NOMO-1 (cell line): ENCODE measurements around the gene MSI2.
"Not testable (repeated sequence)": the region's sequence is repeated elsewhere in the genome, so short reads cannot be mapped to it uniquely, and the experiment has no call there.

Source experiments
- DNase-seq, 2 experiments: peaks; one replicate each; lab custom pipeline; 2025; ENCODE audit not compliant: unreplicated experiment in 2 of 2; lab: John Stamatoyannopoulos, UW

MSI2 gene

GRCh38 chr17:57620576-57620975 is 364.3 kb downstream of the MSI2 start:
- no peak for DNase-seq

- DNase-seq = not testable (repeated sequence)
These were observed 365.5 kb downstream of the MSI2 start for GRCh38 chr17:57621791-57622190.

DNA sequence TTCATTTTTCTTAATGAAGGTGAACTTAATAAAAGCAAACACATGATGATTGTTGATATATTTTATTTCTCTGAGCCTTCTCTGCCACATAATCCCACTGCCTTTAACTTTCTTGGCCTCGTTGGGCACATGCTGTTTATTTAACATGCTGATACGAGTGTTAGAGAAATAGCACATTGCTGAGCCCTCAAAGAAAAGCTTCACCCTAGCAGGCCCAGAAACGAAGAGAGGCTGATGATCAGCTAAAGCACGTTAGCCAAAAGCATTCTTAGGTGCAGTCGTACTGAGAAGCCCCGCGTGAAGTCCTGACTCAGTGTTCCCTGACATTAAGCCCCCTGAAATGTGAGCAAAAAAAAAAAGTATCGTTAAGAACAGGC is 366.0 kb downstream of the MSI2 start:
- DNase-seq = no peak

DNA sequence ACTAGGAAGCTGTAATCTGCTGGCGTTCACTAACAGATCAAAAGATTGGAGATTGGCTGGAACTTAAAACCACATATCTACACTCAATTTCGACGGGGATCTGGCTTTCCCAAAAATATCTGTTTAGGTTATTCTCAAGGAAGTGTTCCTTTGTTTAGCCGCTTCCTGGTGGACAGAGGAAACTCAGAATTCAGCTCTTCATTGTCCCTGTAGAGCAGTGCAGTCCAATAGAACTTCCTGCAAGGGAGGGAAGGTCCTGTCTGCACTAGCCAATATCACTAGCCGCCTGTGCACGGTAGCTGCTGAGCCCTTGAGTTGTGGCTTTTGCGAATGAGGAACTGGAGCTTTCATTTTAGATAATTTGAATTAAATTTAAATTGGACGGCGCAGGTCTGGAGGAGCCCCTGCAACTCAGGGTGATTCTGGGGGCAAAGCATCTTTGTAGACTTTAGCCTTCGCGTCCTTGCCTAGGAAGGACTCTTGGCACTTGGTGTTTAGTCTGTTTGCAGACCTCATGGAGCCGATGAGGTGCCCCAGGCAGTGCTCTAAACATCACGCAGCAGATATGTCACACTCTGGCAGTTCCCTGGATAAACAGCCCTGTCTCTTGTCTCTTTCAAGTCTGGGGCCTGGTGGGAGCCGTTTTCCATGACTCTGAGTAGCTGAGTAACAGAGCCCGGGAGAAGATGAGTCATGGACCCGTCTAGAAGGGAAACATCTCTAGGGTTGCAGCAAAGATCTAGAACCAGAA is 366.5 kb downstream of the MSI2 start:
- peak; percentile 66 to 80 for DNase-seq

DNA sequence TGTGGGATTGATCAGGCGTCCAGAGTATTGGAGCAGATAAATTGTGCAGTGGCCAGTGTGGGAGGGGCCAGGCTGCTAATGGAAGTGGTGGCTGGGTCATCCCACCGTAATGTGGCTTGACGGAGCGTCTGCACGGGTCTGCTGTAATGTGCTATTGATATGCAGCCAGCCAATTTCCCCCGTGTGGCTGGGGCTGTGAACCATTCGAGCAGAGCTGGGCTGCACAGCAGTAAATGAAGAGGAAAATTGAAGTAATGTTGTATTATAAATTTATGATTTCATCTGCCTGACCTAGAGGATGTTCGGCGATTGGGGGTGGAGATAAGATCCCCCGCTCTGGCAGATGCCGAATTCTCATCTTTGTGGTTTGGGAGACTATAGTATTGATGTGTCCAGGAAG is 367.3 kb downstream of the MSI2 start:
- no peak for DNase-seq

DNA sequence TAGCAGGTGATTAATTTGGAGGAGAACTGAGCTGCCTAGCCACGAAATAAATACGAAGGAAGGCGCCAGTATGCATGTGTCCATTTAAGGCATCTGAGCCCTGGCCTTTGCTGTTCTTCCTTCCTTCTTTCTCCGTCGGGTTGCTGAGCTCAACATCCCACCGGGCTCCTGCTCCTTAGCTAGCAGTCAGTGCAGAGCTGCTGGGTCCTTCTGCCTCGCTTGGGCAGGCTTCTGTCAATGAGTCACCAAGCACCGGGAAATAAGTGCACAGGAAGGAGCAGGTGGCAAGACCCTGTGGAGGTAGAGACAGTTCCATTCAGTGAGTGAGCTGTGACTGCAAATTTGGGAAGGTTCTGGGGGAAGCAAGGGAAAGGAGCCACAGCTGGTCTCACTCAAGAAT is 368.1 kb downstream of the MSI2 start:
- peak in 1 of 2 experiments; percentile 6 for DNase-seq

- no peak for DNase-seq
These were observed 369.2 kb downstream of the MSI2 start for GRCh38 chr17:57625511-57625910.

DNA sequence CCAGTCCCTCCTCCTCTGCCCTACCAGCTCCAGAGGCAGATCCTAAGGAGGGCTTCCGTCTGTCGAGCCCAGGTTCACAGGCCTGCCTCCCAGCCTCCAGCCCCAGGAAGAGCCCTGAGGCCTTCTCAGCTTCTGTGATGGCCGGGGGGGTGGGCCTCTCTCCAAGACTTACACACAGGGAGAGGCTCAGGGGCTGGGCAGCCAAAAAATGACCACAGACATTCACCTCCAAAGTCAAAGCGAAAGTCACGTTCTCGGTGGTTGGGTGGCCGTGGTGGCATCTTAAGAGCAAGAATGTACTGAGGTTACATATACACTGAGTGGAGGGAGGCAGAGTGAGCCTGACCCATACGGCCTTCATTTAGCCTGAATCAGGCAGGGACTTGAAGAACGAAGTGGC is 369.6 kb downstream of the MSI2 start:
- no peak for DNase-seq

DNA sequence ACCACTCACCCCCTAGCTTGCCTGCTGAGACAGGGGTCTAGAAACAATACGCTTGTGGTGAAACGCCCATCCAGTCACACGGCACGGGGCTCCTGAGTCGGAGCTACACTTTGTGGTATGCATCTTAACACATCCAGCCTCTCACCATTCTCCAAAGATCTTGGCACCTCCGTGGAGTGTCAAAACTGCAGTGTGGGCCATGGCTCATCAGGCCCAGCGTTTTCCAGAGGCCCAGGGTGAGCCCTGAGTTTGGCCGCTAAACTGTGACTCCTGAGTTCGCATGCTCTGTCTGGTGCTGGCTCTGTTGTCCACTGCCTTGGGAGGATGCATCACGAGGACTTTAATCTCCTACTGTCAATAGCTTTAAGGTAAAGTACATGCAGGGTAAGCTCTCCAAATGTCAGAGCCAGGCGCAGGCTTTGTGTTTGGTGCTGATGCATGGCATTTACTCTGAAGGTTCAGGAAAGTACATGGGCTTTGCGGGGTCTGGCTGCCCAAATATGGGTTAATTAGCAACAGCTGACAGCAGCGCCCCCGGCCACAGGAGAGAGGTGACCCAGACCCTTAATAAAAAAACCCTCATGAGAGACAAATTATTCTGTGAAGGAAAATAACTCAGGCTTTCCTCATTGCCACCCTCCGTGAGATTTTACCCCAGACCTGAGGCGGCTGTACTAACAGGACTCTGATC is 370.3 kb downstream of the MSI2 start:
- DNase-seq = no peak

- DNase-seq = no peak
These were observed 371.3 kb downstream of the MSI2 start for GRCh38 chr17:57627591-57627990.

DNA sequence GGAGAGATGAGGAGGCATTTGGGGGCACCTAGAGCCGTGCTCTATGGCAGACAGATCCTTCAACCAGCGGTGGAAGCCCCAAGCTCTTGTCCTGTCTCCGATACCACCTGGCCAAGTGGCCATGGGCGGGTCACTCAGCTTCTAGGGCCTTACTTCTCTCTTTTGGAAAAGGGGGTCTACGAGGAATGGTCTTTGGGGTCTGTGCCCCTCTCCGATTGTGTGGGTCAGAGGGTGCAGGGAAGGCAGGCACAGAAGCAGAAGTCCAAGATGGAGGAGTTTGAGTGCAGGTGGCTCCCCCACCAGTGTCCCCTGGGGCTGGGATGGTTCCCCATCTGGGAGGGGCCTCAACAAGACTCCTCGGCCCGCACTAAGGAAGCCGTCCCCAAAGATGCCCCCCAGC is 372.1 kb downstream of the MSI2 start:
- DNase-seq = no peak

- peak; percentile 79 to 89 for DNase-seq
These were observed 373.1 kb downstream of the MSI2 start for GRCh38 chr17:57629470-57629869.

DNA sequence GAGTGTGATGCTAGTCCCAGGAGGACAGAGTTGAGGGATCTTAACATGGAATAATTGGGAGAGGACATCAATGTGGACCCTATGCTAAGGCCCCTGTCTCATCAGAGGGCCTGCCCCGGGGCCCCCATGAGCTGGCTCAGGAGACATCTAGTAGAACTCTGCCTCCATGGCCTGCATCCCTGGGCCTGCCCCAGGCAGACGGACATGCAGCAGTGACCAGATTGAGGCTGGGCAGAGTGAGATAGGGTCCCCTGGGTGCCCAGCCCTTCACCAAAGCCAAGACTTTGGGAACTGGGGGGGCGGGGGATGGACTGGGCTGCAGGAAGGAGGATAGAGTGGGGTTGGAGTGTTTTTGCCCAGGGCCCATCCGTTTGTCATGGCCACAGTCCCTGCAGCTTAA is 373.6 kb downstream of the MSI2 start:
- no peak for DNase-seq

DNA sequence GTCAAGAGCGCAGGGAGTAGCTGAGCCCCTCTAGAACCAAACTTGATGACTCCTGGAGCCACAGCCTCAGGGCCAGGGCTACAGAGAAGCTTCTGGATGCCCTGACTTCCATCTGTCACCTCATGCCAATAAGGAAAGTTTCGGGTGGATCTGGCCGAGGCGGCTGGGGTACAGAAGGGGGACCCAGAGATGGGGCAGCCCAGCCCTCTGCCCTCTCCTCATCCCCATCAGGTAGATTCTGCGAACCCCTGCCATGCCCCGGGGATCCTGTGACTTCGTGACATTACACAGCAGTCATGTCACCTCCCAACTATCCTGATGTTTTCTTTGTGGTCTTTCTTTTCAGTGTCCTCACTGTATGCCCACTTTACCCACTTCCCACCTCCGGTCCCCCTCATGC is 374.4 kb downstream of the MSI2 start:
- DNase-seq = no peak

GRCh38 chr17:57631871-57632270 is 375.5 kb downstream of the MSI2 start:
- no peak for DNase-seq

GRCh38 chr17:57632294-57632693 is 376.0 kb downstream of the MSI2 start:
- no peak for DNase-seq

GRCh38 chr17:57633236-57633635 is 376.9 kb downstream of the MSI2 start:
- no peak for DNase-seq

- DNase-seq = peak in 1 of 2 experiments; percentile 4
These were observed 378.6 kb downstream of the MSI2 start for GRCh38 chr17:57634713-57635465.

- DNase-seq = no peak
These were observed 380.0 kb downstream of the MSI2 start for GRCh38 chr17:57636274-57636673.

GRCh38 chr17:57636985-57637665 is 380.8 kb downstream of the MSI2 start:
- peak; percentile 84 to 88 for DNase-seq

- no peak for DNase-seq
These were observed 381.3 kb downstream of the MSI2 start for GRCh38 chr17:57637666-57638010.
